Heart left ventricle (tissue), 16 donors: ENCODE results near the gene ZNF74. TPM values are rescaled to one million over a fixed set of nuclear protein-coding genes. Genes with fewer than 3 reads are reported as not detected.
"Not testable (repeated sequence)": the region's sequence is repeated elsewhere in the genome, so short reads cannot be mapped to it uniquely, and the experiment has no call there.

Experiments
- ATAC-seq, 4 donors: fragments of 200-7000 bp; cut with Tn5 transposase; one replicate each; pipeline ENCODE4 v1.9.1; 2020 to 2022; ENCODE audit warnings: moderate library complexity in 4 of 4, mild to moderate bottlenecking in 3 of 4, moderate number of reproducible peaks in 1 of 4
- DNase-seq, 5 donors: peaks; one replicate each; pipeline ENCODE4 v3.0.0-alpha.2; 2020
- H3K27ac ChIP-seq, 12 donors: fragments of 200-600 bp; sonication (generic) in 4 of 12; one replicate each; pipeline versions ENCODE4 v1.5.0 to v1.8.0; 2016 to 2022; ENCODE audit warnings: mild to moderate bottlenecking in 2 of 12
- H3K27me3 ChIP-seq, 9 donors: fragments of 200-600 bp; sonication (generic) in 2 of 9; one replicate each; pipeline versions ENCODE4 v1.5.1 to v1.8.0; 2016 to 2022; ENCODE audit warnings: mild to moderate bottlenecking in 3 of 9
- H3K36me3 ChIP-seq, 9 donors: fragments of 200-600 bp; sonication (generic) in 2 of 9; one replicate each; pipeline versions ENCODE4 v1.5.0 to v1.8.0; 2018 to 2022; ENCODE audit warnings: mild to moderate bottlenecking in 2 of 9
- H3K4me1 ChIP-seq, 12 donors: fragments of 200-600 bp; sonication (generic) in 4 of 12; one replicate each; pipeline versions ENCODE4 v1.5.0 to v1.8.0; 2016 to 2022; ENCODE audit warnings: mild to moderate bottlenecking in 3 of 12
- H3K4me3 ChIP-seq, 12 donors: fragments of 200-600 bp; sonication (generic) in 4 of 12; one replicate each; pipeline versions ENCODE4 v1.5.0 to v1.8.0; 2017 to 2022; ENCODE audit warnings: mild to moderate bottlenecking in 9 of 12, moderate library complexity in 4 of 12
- H3K9me3 ChIP-seq, 12 donors: fragments of 200-600 bp; sonication (generic) in 4 of 12; one replicate each; pipeline versions ENCODE4 v1.5.0 to v1.8.0; 2016 to 2022; ENCODE audit warnings: mild to moderate bottlenecking in 1 of 12
- WGBS, 4 donors: extraction: QIAGEN DNeasy Blood & Tissue Kit in 2 of 4; methylation state at CpG; one replicate each; pipeline versions ENCODE4 v1.1.5 to v1.1.7; 2013 to 2018; 5-methylcytosine and 5-hydroxymethylcytosine counted together
- intact Hi-C, 10 donors: fragments of 100-400 bp; cut with DNase I; formaldehyde crosslinking; loops; one replicate each; pipeline versions ENCODE4 v1.11.1 to v1.14.2; 2022
- polyA plus RNA-seq, 2 donors: library from polyadenylated mRNA; stranded (reverse); fragments of 200-250 nt; gene quantifications; one replicate each; pipeline ENCODE4 v1.2.3, GENCODE V29; 2013
- total RNA-seq, 9 donors: library from RNA; depleted of rRNA in 2 of 9; stranded (reverse); fragments of >200 nt in 2 of 9; fragmentation: NEBNext Ultra II Directional in 3 of 9; extraction: Animal tissue kit (Norgen Biotek cat#: 25700) in 3 of 9; gene quantifications; one replicate each; pipeline versions ENCODE4 v1.1.0 to v1.2.4, GENCODE V29; 2016 to 2023
- donor health status: ischemic (EF 13 %, LVEDD 7.1; RV severe dilation, severe dysfunction).
- donor health status: healthy with polysubstance abuse.
- donor health status: DM: no; HTN: yes; CAD: no.
- donor health status: DM: no; HTN: no; CAD: no.
- donor health status: ischemic (EF 25% LVEDD 6.9; RV normal size, moderate dysfunction).
- donor health status: ischemic (EF 25% LVEDD 5.7; RV mildly dilated, moderate dysfunction).
- donor health status: healthy.
- donor health status: DM: yes; HTN: yes; CAD: no.
- donor health status: ischemic (EF 35%, LVEDD 5.7; RV mildly dilated, moderate dysfunction).
- donor health status: nonischemic (EF 11% LVEDD 7.7; RV severe dilation, severe dysfunction).
- donor health status: DM: yes; HTN: yes; CAD: no.
- donor health status: PGD.
- donor health status: ischemic (EF 29% LVEDD 5.4; RV normal size, mild dysfunction).
- donor health status: nonischemic (EF 23%, LVEDD 6.1; RV moderate dilation, normal function).

ZNF74 gene
- total and polyA plus RNA-seq, 11 donors: 2.1 to 6.5 (median 4.4) TPM

- DNase-seq, H3K9me3 ChIP-seq, H3K27me3 ChIP-seq, H3K4me3 ChIP-seq, intact Hi-C loops, ATAC-seq, H3K4me1 ChIP-seq, H3K36me3 ChIP-seq, H3K27ac ChIP-seq: not testable (repeated sequence)
- WGBS, 4 donors: 95 to 98% (median 96%) methylated on average over 29 to 103 of the region's 103 CpGs
Observed at GRCh38 chr22:20358503-20359239, 35.3 kb upstream of the ZNF74 start.

- H3K4me3 ChIP-seq, H3K9me3 ChIP-seq, DNase-seq, intact Hi-C loops, H3K36me3 ChIP-seq, H3K27me3 ChIP-seq, ATAC-seq, H3K4me1 ChIP-seq, H3K27ac ChIP-seq: not testable (repeated sequence)
- 93 to 96% (median 95%) methylated on average over 60 of the region's 60 CpGs for WGBS, 4 donors
Observed at GRCh38 chr22:20360261-20360660, 33.7 kb upstream of the ZNF74 start.

- H3K27me3 ChIP-seq, H3K4me1 ChIP-seq, H3K9me3 ChIP-seq, intact Hi-C loops, ATAC-seq, H3K4me3 ChIP-seq, H3K36me3 ChIP-seq, DNase-seq, H3K27ac ChIP-seq: not testable (repeated sequence)
- 93 to 96% (median 93%) methylated on average over 137 to 145 of the region's 145 CpGs for WGBS, 4 donors
Observed at GRCh38 chr22:20360866-20361751, 32.8 kb upstream of the ZNF74 start.

- H3K9me3 ChIP-seq, ATAC-seq, H3K36me3 ChIP-seq, H3K4me1 ChIP-seq, H3K27me3 ChIP-seq, DNase-seq, intact Hi-C loops, H3K27ac ChIP-seq, H3K4me3 ChIP-seq: not testable (repeated sequence)
- 93 to 97% (median 95%) methylated on average over 54 of the region's 54 CpGs for WGBS, 4 donors
Observed at GRCh38 chr22:20361752-20362229, 32.2 kb upstream of the ZNF74 start.

GRCh38 chr22:20362403-20362802 lies 31.5 kb upstream of the ZNF74 start:
- H3K9me3 ChIP-seq, H3K4me3 ChIP-seq, ATAC-seq, H3K27me3 ChIP-seq, H3K27ac ChIP-seq, intact Hi-C loops, H3K36me3 ChIP-seq, H3K4me1 ChIP-seq, DNase-seq: not testable (repeated sequence)
- WGBS, 4 donors: 90 to 93% (median 92%) methylated on average over 10 of the region's 10 CpGs

- WGBS, 4 donors: 64 to 79% (median 72%) methylated on average over 9 to 11 of the region's 11 CpGs
- H3K36me3 ChIP-seq, H3K9me3 ChIP-seq, DNase-seq, H3K4me3 ChIP-seq, H3K4me1 ChIP-seq, ATAC-seq, intact Hi-C loops, H3K27me3 ChIP-seq: not testable (repeated sequence)
- peak overlapping the region in 1 of 12 donors; percentile 15 for H3K27ac ChIP-seq
Observed at GRCh38 chr22:20364335-20365260, 29.4 kb upstream of the ZNF74 start.

- H3K27me3 ChIP-seq, DNase-seq, intact Hi-C loops, H3K9me3 ChIP-seq, ATAC-seq, H3K4me1 ChIP-seq, H3K4me3 ChIP-seq, H3K27ac ChIP-seq, H3K36me3 ChIP-seq: not testable (repeated sequence)
- WGBS, 4 donors: 56 to 78% (median 63%) methylated on average over 8 to 9 of the region's 9 CpGs
Observed at GRCh38 chr22:20366841-20367240, 27.1 kb upstream of the ZNF74 start.

GRCh38 chr22:20368875-20369274 lies 25.1 kb upstream of the ZNF74 start:
- ATAC-seq, H3K27me3 ChIP-seq, intact Hi-C loops, H3K4me1 ChIP-seq, H3K9me3 ChIP-seq, H3K27ac ChIP-seq, H3K4me3 ChIP-seq, DNase-seq, H3K36me3 ChIP-seq: not testable (repeated sequence)
- 86 to 95% (median 89%) methylated on average over 7 to 9 of the region's 9 CpGs for WGBS, 4 donors

- intact Hi-C loops, H3K27ac ChIP-seq, DNase-seq, H3K36me3 ChIP-seq, H3K4me1 ChIP-seq, H3K9me3 ChIP-seq, H3K27me3 ChIP-seq, ATAC-seq, H3K4me3 ChIP-seq: not testable (repeated sequence)
- 50 to 57% methylated on average over 1 of the region's 6 CpGs; no CpG with 5 or more reads in 2 of the 4 donors for WGBS, 4 donors
Observed at GRCh38 chr22:20371687-20372086, 22.3 kb upstream of the ZNF74 start.

- WGBS, 4 donors: 20 to 38% (median 35%) methylated on average over 6 to 8 of the region's 8 CpGs
- H3K36me3 ChIP-seq, H3K4me3 ChIP-seq, H3K27me3 ChIP-seq, DNase-seq, H3K4me1 ChIP-seq, intact Hi-C loops, H3K9me3 ChIP-seq, H3K27ac ChIP-seq: not testable (repeated sequence)
- peak in 1 of 4 donors; percentile 16 for ATAC-seq
Observed at GRCh38 chr22:20372406-20372854, 21.5 kb upstream of the ZNF74 start.
